Stimulated activated CD4-positive, alpha-beta T cell treated with anti-CD3 and anti-CD28 coated beads, Interleukin-15, amount 100 ng/mL, for 24 hours (primary cell): ENCODE results near the gene LDLRAD3.
"Not testable (repeated sequence)": the region's sequence is repeated elsewhere in the genome, so short reads cannot be mapped to it uniquely, and the experiment has no call there.

Experiments used
- DNase-seq: peaks from one replicate; pipeline ENCODE4 v3.0.0-alpha.2; 2020

LDLRAD3 gene

DNA sequence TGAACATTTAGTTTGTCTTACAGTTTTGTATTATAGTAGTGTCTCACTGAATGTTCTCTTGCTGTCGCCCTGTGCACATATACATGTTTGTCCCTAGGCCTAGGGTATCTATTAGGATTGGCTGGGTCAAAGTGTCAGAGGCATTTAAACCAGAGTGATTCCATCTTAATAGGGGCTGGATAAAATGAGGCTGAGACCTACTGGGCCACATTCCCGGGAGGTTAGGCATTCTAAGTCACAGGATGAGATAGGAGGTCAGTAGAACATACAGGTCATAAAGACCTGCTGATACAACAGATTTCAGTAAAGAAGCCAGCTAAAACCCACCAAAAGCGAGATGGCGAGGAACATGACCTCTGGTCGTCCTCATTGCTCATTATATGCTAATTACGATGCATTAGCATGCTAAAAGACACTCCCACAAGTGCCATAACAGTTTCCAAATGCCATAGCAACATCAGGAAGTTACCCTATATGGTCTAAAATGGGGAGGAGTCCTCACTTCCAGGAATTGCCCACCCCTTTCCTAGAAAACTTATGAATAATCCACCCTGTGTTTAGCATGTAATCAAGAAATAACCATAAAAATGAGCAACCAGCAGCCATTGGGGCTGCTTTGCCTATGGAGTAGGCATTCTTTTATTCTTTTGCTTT is 82.6 kb downstream of the LDLRAD3 start:
- DNase-seq = no peak

DNA sequence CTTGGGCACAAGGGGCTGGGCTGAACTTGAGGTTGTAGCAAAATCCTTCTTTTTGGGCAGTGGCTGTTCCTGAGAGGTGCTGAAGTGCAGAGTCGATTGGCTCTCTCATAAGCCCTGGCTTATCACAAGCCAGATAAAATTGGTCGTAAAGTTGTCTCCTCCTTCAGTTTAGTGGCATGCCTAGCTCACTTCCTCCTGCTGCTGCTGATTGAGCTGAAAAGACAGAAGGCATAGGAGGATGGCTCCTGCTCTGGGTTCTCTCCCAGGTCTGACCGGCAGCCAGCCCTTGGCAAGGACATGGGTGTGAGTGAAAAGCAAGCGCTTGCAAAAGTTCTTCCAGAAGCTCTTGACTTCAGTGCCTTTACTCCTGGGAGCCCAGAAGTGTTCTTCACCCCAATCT is 83.9 kb downstream of the LDLRAD3 start:
- no peak for DNase-seq

DNA sequence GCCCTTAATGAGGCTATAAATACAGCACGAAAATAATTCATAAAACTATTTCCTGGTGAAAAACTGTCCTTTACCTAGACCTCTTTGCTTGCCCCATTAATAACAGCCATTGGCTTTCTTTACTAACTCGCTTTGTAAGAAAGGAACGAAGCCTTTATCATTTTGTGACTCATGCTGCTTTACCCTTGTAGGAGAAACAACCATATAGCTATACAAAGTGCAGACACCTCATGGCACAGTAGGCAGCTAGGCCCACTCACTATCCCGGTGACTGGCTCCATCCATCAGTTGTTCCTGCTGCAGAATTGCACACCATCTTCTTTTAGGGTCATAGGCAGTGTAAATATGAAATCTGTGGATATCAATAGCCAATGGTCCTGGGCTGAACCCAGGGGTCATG is 85.8 kb downstream of the LDLRAD3 start:
- DNase-seq = no peak

DNA sequence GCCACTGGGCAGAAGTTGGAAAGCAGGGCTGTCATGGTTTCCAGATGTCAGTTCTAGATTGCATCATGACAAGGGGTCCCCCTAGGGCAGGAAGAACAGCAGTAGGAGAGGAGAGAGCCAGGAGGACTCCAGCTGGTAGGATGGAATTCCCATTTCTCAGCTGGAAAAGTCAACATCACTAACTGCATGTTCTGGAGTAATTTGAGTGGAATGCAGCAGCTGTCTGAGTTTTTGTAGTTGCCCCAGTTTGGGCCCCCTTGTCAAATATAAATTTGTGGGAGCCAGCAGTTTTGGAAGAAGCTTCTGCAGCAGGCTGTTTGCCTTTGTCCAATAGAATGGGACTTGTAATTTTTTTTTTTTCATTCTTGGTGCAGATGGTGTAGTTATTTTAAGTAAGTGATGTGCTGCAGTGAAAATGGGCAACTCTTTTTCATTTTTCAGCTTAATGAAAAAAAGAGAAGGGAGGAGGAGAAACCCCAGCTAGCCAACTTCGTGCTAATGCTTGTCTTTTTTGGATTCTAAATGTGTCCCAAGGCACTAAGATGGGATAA is 86.9 kb downstream of the LDLRAD3 start:
- no peak for DNase-seq

DNA sequence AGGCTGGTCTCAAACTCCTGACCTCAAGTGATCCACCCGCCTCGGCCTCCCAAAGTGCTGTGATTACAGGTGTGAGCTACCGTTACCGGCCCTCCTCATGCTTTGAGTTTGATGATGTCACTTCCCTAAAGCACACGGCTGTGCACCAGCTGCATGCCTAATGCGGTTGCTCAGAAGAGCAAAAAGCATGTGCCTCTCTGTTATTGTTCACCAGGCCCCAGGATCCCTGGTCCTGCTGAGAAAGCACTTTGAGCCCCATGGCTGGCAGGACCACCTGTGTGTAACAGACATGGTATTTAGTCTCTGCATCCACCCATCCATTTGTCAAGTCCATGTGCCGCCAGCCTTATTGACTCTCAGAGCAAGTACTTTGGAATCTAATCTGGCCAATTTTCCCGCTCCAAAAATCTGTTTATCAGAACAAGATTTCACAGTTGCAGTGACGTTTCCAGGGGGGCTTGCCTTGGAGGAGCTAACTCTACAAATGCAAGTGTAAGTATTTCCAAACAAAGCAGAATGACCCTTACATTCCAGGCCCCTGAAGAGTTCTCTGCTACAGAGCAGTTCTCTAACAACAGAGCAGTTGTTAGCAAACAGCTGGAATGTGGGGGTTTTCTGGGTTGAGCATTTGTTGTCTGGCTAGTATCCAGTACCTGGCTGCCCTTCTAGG is 89.4 kb downstream of the LDLRAD3 start:
- no peak for DNase-seq

DNA sequence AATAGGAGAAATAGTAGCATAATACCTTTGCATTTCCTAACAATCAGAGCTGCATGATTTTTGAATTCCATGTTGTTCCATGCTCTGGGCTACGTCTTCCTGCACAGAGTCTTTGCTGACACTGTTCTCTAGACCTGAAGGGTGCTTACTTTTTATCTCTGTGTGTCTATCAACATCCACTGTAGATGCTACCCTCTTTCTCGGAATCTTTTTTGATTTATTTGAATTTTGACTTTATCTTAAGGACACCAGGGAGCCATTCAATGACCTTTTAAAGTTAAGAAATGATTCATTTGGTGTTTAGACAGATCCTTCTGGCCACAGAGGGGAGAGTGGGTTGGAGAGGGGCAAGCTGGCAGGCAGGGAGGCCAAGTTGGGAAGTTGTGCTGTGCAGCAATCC is 90.1 kb downstream of the LDLRAD3 start:
- DNase-seq = no peak

DNA sequence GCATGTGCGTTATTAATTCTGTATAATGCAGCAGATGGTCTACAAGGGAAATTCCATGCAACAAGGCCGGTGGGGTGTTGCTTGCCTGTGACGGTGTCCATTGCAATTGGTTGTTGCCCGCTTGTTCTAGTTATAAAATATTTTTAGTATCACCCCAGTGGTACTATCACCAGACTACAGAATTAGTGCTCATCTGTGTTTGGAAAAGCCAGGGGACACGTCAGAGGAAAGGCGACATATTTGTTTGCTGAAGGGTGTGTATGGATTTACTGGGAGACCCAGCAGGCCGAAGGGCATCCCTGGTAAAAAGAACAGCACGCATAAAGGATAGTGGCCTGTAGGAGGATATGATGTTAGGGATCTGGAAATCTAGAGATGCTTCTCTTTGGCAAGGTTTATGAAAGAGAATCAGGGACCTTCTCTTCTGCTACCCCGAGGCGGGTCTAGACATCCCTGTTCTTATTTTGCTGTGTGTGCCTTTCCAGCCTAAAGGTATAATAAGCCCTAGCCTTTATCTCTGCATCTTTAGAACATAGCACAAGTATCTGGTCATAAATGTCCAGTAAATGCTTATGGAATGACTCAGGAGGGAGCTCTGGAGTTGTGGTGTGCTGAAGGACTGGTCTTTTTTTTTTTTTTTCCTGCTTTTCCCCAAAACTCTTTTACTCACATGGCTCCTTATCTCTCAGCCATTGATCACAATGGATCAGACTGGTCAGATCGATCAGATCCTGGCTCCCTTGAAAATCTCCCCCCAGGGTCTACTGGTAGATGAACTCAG is 90.9 kb downstream of the LDLRAD3 start:
- no peak for DNase-seq

DNA sequence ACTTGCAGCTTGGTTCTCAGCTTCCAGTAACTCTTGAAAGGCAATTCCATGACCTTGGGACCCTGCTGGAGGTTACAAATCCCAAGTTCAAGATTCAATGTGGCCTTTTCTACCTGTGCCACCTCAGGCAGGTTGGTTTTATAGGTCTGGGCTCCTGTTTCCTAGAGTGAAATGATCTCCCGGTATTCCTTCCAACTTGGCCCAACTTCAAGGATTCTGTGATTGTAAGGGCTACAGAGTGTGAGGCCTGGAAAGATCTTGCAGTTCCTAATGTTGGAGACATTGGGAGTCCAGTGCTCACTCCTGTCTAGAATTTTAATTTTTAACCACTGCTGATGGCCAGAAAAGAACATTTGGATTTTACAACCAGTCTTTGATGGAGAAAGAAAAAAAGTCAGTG is 91.6 kb downstream of the LDLRAD3 start:
- no peak for DNase-seq

DNA sequence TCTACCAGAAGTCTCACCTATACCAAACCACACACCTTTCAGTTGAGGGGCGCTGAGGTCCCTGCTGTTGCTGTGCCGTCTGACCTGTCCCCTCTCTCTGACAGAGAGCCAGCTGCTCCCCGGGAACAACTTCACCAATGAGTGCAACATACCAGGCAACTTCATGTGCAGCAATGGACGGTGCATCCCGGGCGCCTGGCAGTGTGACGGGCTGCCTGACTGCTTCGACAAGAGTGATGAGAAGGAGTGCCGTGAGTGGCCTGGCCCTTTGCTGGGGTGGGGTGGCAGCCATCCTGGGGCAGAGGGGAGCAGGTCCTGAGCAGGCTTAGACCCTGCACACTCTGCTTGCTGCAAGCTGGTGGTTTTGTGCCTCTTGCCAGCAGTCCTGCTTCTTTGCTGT is 92.1 kb downstream of the LDLRAD3 start:
- DNase-seq = no peak

DNA sequence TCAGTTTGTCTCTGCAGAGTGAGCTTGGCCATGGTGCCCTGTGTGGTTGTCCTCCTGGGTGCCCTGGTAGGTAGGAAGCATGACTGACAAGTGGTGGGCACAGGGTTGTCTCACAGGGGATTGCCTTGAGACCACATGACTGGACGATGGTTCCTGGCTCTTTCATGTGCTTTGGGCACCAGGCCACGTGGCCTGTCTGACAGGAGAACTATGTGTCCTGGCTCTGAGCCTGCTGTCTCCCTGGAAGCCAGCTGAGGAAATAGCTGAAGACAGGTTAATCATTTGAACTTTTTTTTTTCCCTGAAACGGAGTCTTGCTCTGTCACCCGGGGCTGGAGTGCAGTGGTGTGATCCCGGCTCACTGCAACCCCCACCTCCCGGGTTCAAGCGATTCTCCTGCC is 93.2 kb downstream of the LDLRAD3 start:
- no peak for DNase-seq

DNA sequence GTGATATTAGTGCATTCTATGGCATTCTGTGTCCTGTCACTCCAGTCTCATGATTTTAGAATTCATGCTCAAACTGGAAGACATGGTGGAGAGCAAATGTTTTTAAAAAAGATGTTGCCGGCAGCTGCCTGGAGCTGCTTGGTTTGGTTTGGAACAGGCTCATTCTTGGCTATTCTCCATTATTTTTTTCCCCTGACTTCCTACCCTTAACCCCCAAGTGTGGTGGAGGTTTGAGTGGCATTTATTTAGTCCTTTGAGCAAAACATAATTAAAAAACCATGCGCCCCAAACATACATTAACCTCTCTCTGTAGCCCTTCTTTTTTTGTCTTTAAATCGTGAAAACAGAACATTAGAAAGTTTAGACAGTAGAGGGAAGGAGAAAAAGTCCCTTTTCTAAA is 94.7 kb downstream of the LDLRAD3 start:
- DNase-seq = no peak

DNA sequence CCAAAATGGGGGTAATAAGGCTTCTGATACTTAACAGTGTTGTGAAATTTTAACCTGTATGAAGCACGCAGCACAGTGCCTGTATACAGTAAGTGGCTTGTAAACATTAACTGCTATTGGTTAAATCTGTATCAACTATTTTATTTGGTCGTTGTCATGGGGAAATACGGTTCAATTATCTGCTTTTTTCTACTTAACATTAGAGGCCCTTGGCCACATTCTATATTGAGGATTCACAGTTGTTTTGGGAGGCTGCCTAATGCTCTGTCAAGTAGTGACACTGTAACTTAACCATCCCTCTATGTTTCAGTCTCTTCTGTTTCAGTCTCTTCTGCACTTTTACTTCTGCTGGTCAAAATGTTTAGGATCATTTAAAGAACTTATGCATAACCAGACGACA is 95.6 kb downstream of the LDLRAD3 start:
- no peak for DNase-seq

DNA sequence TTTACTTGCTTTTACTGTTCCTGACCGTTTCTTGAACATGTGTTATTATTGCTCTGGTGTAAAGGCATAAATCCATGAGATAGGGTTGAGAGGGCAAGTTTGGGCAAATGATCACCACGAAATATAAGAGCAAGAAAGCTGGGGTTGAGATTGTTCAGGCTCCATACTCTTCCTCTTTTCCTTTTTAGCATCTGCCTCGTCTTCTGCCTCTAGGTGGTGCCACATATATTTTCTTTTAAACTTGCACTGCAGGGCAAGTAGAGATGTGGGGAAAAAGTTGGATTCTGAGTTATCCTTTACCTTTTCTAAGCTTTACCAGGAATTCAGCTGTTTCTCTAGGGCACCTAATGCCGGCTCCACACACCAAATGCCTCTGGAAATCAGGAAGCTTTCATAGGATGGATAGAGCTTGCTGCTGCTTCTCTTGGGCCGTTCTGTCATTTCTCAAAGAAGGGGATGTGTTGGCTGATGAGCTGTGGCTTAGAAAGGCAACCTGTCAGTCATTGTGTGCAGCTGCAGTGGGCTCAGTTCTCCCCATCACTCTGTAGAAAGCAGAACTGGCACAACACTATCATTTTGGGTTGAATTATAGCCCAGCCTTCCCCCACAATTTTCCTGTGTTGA is 98.2 kb downstream of the LDLRAD3 start:
- no peak for DNase-seq

DNA sequence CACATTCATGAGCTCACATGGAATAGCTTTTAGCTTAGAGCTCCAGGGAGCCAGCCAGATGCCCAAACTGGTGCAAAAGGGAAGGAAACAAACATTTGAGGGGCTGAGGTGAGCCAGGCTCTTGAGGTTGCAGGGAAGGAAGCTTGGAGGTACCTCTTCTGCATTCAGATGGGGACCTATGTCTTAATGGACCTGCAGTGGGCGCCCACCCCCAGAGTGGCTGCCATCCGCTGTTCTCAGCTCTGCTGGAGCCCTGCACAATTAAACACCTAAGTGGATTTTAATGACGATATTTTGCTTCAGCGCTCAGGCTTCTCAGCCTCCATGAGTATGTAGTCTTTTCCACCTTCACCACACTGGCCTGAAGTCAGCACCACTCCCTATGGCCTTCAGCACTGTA is 100.8 kb downstream of the LDLRAD3 start:
- no peak for DNase-seq

DNA sequence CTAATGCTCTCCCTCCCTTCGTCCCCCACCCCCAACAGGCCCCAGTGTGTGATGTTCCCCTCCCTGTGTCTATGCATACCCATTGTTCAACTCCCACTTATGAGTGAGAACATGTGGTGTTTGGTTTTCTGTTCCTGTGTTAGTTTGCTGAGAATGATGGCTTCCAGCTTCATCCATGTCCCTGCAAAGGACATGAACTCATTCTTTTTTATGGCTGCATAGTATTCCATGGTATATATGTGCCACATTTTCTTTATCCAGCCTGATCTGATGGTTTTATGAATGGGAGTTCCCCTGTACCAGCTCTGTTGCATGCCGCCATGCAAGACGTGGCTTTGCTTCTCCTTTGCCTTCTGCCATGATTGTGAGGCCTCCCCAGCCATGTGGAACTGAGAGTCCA is 102.1 kb downstream of the LDLRAD3 start:
- not testable (repeated sequence) for DNase-seq

DNA sequence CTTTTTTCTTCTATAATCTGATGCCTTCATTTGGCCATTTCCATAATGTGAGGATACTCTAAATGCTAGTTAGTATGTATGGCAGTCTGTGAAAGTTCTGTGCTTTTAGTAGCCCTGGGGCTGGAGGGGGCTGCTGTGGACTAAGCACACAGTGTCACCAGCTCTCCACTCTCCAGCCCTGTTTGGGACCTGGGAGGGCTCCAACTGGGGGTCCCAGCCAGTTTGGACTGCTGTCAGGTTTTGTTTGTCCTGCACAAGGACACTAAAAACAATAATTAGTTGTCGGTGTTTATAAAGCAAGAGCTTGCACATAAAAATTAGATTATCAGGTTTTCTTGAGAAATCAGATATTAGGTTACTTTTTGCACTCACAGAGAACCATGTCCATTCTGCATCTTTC is 103.1 kb downstream of the LDLRAD3 start:
- DNase-seq = no peak

DNA sequence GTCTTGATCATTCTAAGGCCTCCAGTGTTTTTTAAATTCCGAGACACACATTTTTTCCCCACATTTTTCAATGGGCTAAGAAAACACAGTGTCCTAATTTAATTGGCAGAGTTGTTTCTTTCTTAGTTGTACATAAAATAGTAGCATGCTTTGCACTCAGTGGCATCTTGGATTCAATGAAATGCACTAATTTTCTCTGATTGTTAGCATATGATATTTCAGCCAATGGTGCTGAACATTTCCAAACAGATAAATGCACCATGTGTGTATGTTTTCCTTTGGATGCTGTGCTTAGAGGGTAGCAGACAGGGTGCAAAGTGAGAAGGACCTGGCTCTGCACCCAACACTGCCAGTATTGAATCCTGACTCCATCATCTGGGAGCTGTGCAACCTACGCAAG is 103.5 kb downstream of the LDLRAD3 start:
- no peak for DNase-seq

DNA sequence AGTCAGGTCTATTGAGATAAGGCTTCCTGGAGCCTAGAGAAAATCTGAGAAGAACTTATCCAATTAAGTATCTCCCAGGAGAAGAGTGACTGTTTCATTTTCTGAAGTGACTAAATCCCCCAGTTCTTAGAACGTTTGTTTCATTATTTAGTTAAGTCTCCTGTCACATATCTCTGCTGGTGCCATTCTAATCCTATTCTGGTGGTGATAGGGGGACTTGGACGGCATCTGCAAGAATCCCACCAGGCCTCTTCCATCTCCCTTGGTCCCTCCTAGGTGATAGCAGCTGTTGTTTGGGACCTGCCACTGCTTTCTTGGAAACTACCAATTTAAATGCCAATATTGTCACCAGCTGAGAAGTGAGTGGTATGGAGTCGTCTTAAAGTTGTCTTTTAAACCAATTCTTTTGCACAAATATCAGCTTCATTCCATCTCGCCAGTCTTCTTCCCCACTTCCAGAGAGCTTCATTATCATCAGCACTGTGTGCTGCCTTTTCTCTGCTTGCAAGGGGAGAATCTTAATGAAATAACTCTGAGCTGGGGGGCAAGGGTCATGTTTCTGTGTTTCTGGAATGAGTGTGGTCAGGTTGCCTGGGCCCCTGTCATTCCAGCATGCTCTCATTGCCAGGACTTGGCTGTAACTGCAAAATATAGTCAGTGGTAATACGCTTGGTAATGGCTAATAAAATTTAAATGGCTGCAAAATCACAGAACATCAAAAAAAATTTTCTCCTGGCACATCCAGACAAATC is 104.8 kb downstream of the LDLRAD3 start:
- no peak for DNase-seq

DNA sequence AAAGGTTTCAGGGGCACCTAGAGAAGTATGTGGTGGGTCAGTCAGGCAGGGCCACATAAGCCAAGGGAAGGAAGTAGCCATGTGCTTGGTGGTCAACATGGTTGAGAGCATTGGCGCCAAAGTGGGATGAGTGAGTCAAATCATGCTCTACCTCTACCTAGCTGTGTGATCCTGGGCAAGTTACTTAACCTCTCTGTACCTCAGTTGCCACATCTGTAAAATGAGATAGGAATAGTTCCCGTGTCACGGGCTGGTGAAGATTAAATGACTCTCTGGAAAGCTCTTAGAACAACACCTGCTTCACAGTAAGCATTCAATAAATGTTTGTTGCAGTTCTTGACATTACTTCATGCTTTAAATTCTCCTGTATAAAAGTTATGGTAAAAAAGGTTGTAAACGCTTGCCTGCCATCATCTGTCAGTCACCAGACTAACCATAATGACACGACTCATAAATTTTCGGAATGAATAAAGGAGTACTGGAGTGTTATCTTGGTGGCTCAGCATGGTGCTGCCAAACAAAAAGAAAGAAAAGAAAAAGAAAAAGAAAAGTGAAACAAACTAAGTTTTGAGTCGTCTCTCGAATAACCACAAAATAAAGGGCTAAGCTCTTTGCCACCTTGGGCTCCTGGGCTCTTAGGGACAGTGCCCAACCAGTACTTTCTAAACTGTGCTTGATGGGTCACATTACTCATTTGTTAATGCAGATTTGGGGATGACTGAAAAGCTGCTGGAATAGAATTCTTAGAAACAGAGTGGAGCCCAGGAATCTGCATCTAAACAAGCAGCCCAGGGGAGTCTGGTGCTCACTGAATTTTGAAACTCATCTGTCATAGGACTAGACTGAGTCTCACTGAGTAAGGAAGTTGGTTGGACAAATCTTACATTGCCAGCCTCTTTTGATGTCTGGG is 107.6 kb downstream of the LDLRAD3 start:
- DNase-seq = no peak

DNA sequence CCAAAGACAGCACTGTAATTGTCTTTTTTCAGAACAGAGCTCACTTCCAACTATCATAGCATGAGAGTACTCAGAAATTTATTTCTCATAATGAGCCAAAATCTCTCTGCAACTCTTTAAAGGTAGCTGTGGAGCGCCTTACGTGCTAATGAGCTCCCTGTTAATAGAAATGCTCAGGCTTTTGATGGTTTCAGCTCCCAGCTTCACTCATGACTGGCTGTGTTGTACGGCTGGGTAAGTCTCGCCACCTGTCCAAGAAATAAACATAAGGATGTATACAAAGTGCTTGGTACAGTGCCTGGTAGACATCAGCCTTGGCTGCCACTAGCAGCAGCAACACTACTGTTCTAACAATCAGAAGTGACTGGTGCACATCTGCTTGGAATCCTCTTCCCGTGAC is 109.4 kb downstream of the LDLRAD3 start:
- DNase-seq = no peak

DNA sequence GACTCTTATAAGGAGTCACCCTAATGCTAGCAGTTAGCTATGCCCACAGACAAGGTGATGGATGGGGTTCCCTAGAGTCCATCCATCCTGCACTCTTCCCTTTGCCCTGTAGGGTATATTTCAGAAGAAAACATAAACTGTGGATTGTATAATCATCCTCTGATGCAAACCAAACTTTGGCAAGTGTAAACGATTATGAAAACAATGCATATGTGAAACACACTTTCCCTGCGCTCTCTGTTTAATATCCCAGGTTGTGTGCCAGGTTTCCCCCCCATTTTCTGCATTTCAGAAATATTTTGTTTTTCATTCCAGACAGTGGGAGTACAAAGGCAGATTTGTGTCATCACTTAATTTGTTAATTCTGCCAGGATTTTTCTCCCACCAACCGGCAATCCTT is 110.0 kb downstream of the LDLRAD3 start:
- no peak for DNase-seq

DNA sequence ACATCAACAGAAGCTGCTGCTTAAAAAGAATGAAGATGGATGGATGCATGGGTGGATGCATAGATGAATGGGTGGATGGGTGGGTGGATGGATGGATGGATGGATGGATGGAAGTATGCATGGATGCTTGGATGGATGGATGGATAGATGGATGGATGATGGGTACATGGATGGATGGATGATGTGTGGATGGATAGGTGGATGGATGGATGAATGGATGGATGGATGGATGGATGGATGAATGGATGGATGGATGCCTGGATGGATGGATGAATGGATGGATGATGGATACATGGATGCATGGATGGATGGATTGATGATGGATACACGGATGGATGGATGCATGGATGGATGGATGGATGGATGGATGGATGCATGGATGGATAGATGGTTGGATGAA is 110.8 kb downstream of the LDLRAD3 start:
- no peak for DNase-seq
